ENCODE data around the gene TRAPPC2L. TPM values are rescaled to one million over a fixed set of nuclear protein-coding genes. Genes with fewer than 3 reads are reported as not detected.

TRAPPC2L gene
- polyA plus RNA-seq, 3 donors = 64.7 to 89.2 (median 78.6) TPM

DNA sequence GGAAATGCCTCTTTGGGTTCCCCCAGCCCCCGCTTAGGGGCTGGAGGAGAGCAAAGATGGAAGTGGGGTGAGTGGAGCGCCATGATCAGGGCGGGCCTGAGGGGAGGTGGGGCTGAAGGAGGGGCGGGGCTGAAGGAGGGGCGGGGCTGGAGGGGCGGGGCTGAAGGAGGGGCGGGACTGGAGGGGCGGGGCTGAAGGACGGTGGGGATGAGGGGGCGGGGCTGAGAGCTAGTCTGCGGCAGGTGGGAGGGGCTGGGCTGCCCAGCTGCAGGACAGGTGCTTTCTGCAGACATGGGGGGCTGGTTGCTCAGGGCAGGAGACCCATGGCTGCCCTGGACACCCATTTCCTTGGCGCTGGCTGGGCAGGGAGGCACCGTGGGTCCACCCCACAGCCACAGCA is 48.6 kb downstream of the TRAPPC2L start:
- DNase-seq = no peak

GRCh38 chr16:88906020-88906419 is 49.1 kb downstream of the TRAPPC2L start:
- DNase-seq = no peak

DNA sequence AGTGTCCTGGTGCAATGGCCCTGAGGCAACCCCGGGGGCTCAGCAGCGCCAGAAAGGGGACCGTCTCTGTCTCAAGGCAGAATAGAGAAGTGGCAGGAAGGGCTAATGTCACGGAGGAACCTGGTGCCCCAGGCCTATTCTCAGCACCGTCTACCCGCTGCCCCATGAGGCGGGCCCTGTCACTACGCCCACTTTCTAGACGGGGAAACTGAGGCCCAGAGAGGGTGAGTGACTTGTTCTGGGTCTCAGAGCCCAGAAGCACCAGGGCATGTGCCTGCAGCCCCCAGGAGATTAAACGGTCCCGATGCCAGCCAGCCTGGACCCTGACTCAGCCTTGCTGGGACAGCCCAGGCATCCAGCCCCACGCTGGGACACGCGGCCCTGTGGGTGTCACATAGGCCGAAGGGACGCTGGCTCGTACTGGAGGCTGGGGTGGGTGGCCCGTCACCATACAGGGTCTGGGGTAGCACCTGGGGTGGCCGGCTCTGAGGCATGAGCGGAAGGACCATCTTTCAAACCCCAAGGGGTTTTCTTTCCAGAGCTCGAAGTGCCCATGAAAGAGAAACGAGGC is 49.7 kb downstream of the TRAPPC2L start:
- DNase-seq = no peak

DNA sequence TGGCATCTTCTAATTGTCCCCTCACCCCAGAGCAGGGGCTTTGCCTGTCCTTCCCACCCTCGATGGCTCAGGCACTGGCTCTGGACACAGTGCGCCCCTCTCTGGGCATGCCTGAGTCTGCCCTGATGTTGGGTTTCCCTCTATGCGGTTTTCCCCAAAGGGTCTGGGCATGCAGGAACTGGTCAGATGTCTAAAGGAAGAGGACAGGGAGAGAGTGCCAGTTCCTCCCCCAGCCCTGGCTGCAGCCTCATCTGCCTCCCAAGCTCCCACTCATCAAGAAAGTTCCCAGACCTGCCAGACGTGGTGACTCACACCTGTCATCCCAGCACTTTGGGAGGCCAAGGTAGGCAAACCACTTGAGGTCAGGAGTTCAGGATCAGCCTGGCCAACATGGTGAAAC is 50.8 kb downstream of the TRAPPC2L start:
- DNase-seq = no peak

DNA sequence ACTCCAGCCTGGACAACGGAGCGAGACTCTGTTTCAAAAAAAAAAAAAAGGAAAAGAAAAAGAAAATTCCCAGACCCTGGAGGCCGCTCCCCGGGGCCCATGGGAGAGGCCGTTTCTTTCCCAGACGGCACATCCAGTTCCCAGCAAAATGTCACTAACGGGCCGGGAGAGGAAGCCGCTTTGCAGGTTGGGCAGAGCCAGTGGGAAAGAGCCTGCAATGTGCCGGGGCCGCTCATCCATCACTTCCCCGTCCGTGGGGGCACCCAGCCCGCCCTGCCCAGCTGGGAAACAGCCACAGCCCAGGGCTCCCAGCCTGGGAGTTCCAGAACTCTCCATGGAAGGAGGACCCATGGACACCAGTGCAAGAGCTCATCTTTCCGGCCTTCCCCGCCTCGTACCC is 51.4 kb downstream of the TRAPPC2L start:
- no peak for DNase-seq

DNA sequence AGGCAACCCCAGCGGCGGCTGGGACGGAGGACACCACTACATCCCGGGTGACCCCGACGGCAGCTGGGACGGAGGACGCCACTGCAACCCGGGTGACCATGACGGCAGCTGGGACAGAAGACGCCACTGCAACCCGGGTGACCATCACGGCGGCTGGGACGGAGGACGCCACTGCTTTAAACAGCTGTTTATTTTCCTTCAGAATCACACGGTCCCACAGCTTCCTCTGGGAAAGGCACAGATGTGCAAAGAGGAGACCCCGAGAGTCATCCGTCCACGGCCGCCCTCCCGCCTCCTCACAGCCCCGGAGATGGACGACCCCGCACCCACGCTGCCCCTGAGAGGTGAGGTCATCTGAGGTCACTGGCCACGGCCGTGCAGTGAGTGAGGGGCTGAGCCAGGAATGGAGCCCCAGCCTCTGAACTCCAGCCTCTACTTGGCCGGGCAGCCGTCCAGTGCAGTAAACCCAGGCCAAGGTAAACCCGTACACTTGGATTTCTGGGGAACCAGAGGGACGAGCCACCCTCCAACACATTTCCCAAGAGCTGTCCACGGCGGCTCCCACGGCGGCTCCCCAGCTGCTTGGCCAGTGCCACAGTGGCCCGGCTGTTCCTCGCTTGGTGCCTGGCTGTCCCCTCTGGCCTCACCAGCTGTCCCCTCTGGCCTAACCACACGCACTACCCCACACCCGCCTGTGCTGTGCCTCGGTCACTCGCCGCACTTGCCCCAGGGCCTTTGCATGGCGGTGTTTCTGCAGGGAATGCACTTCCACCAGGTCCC is 52.7 kb downstream of the TRAPPC2L start:
- DNase-seq = no peak

GRCh38 chr16:88910284-88911135 is 53.6 kb downstream of the TRAPPC2L start:
- no peak for DNase-seq

GRCh38 chr16:88911136-88911945 is 54.4 kb downstream of the TRAPPC2L start:
- no peak for DNase-seq

- no peak for DNase-seq
These were observed 55.0 kb downstream of the TRAPPC2L start for GRCh38 chr16:88911946-88912310.

Other genes with a start within 250 kb of the TRAPPC2L start
- under 1 TPM in 1 of 3 donors, not detected in 2; 0.10 TPM for gene IL17C, start 218.6 kb upstream of the TRAPPC2L start, polyA plus RNA-seq (ENCODE audit: insufficient read length in 3 of 3)
- gene CYBA, start 206.1 kb upstream of the TRAPPC2L start, polyA plus RNA-seq (ENCODE audit: insufficient read length in 3 of 3) = 100 to 1,000 TPM; 155 to 194 (median 158) TPM
- gene MVD, start 194.0 kb upstream of the TRAPPC2L start, polyA plus RNA-seq (ENCODE audit: insufficient read length in 3 of 3) = 10 to 100 TPM; 41.0 to 49.1 (median 41.4) TPM
- 1 to 10 TPM in 2 of 3 donors, under 1 TPM in 1; 0.87 to 1.4 (median 1.2) TPM for gene SNAI3, start 170.6 kb upstream of the TRAPPC2L start, polyA plus RNA-seq (ENCODE audit: insufficient read length in 3 of 3)
- gene RNF166, start 150.7 kb upstream of the TRAPPC2L start, polyA plus RNA-seq (ENCODE audit: insufficient read length in 3 of 3) = 10 to 100 TPM; 20.5 to 22.2 (median 20.7) TPM
- 10 to 100 TPM; 10.8 to 19.5 (median 16.0) TPM for gene CTU2, start 150.6 kb upstream of the TRAPPC2L start, polyA plus RNA-seq (ENCODE audit: insufficient read length in 3 of 3)
- 10 to 100 TPM; 44.6 to 59.0 (median 46.4) TPM for gene PIEZO1, start 71.9 kb upstream of the TRAPPC2L start, polyA plus RNA-seq (ENCODE audit: insufficient read length in 3 of 3)
- gene CDT1, start 53.3 kb upstream of the TRAPPC2L start, polyA plus RNA-seq (ENCODE audit: insufficient read length in 3 of 3) = 10 to 100 TPM; 16.6 to 23.1 (median 22.1) TPM
- gene APRT, start 45.2 kb upstream of the TRAPPC2L start, polyA plus RNA-seq (ENCODE audit: insufficient read length in 3 of 3) = 100 to 1,000 TPM; 106 to 129 (median 121) TPM
- 10 to 100 TPM; 25.2 to 28.3 (median 27.5) TPM for gene GALNS, start 180 bp upstream of the TRAPPC2L start, polyA plus RNA-seq (ENCODE audit: insufficient read length in 3 of 3)
- not detected for gene PABPN1L, start 9.5 kb downstream of the TRAPPC2L start, polyA plus RNA-seq (ENCODE audit: insufficient read length in 3 of 3)
- 1 to 10 TPM; 3.1 to 3.6 (median 3.5) TPM for gene CBFA2T3, start 120.1 kb downstream of the TRAPPC2L start, polyA plus RNA-seq (ENCODE audit: insufficient read length in 3 of 3)
- gene ACSF3, start 236.7 kb downstream of the TRAPPC2L start, polyA plus RNA-seq (ENCODE audit: insufficient read length in 3 of 3) = 10 to 100 TPM; 28.5 to 43.3 (median 37.1) TPM